ENCODE data around the gene IGFBPL1. TPM values are rescaled to one million over a fixed set of nuclear protein-coding genes. Genes with fewer than 3 reads are reported as not detected.
A peak's percentile ranks its signal among the peaks of the same experiment; 100 is the strongest.

Gene IGFBPL1
- total and polyA plus RNA-seq, 10 of the 15 experiments (the other 5 are each of a cell fraction or from before 2014, with no cell fraction given) = 0.25 TPM; not detected in 9

DNA sequence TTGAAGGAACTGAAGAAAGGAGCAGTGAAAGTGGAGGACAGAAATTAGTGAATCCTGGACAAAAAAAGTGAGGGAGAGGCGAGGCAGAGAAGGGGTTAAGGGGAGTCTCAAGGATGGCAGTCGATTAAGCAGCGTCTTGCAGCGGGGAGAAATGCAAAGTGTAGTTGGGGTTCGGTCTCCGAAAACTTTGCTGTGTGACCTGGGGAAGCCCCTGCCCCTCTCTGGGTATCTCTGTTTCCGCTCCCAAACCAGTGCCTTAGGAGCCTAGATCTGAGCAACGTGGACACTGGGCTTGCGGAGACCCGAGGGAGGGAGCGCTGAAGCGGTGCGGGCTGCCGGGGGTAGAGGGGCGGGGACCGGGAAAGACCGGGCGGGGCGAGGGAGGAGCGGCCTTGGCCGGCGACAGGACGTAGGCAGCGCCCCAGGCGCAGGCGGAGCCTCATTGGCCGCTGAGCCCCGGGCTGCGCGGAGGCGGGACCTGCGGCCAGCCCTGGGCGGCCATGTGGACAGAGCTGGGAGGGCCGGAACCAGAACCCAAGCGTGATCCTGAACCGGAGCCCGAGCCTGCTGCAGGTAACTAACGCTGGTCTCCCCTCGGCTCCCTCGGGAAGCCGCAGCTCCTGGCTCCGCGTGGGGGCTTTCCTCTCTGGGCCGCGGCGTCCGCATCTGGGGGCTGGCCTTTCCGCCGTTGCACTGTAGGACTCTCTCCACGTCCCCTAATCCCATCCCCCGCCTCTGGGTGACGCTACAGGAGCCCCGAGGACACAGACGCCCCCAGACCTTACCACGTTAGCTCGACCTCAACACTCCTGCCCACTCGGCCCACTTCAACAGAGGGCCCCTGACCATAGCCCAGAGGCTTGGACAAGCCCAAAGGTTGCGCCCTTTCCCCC lies 31.8 kb downstream of the IGFBPL1 start, which contains the start of gene ALDH1B1 (continued):
- peak; percentile 72; the same call in 1 of the 2 replicates for TF ChIP-seq NFYB (IDR thresholded peaks at IDR 0.05; ENCODE audit: insufficient read depth, low read depth, low read length)
- TF ChIP-seq MTA2 (IDR thresholded peaks at IDR 0.05; ENCODE audit: low read depth) = peak; percentile 22; the same call in 1 of the 2 replicates
- TF ChIP-seq, protein P1, sequence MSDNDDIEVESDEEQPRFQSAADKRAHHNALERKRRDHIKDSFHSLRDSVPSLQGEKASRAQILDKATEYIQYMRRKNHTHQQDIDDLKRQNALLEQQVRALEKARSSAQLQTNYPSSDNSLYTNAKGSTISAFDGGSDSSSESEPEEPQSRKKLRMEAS (IDR thresholded peaks at IDR 0.05; ENCODE audit: low read depth, low read length) = no peak
- TF ChIP-seq NR2F1 (conservative IDR thresholded peaks at IDR 0.05) = peak; percentile 65
- no peak for TF ChIP-seq JUND (IDR thresholded peaks at IDR 0.05; ENCODE audit: low read depth, low read length)
- no peak; the same call in 1 of the 2 replicates for TF ChIP-seq LARP7 (IDR thresholded peaks at IDR 0.05)
- no peak for TF ChIP-seq CEBPB (IDR thresholded peaks at IDR 0.05; ENCODE audit: borderline replicate concordance in 1 of 2, low read depth in 2 of 2, low read length in 2 of 2)
- 0 out of 4 replicates have a peak, but pooled peaks of 1 of the 2 experiments have one; percentile 16 for TF ChIP-seq IKZF2 (IDR thresholded peaks at IDR 0.05)
- TF ChIP-seq ZNF274 (IDR thresholded peaks at IDR 0.05; ENCODE audit: insufficient read depth, insufficient read length) = no peak
- TF ChIP-seq EED (IDR thresholded peaks at IDR 0.05; ENCODE audit: low read depth) = peak; percentile 44; the same call in 1 of the 2 replicates
- TF ChIP-seq RUNX3 (IDR thresholded peaks at IDR 0.05; ENCODE audit: low read length) = peak; percentile 35; the same call in 1 of the 2 replicates
- peak in 1 of 2 experiments; percentile 32; a peak in 1 of 4 replicates for TF ChIP-seq BHLHE40 (IDR thresholded peaks at IDR 0.05; ENCODE audit: borderline replicate concordance in 1 of 2, low read depth in 2 of 2, low read length in 1 of 2)
- TF ChIP-seq, protein P2, sequence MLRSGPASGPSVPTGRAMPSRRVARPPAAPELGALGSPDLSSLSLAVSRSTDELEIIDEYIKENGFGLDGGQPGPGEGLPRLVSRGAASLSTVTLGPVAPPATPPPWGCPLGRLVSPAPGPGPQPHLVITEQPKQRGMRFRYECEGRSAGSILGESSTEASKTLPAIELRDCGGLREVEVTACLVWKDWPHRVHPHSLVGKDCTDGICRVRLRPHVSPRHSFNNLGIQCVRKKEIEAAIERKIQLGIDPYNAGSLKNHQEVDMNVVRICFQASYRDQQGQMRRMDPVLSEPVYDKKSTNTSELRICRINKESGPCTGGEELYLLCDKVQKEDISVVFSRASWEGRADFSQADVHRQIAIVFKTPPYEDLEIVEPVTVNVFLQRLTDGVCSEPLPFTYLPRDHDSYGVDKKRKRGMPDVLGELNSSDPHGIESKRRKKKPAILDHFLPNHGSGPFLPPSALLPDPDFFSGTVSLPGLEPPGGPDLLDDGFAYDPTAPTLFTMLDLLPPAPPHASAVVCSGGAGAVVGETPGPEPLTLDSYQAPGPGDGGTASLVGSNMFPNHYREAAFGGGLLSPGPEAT (IDR thresholded peaks at IDR 0.05; ENCODE audit: low read depth) = peak; percentile 22; the same call in 1 of the 2 replicates
- TF ChIP-seq SPI1 (IDR thresholded peaks at IDR 0.05; ENCODE audit: borderline replicate concordance, insufficient read depth, low read depth, low read length) = no peak
- TF ChIP-seq YY1 (IDR thresholded peaks at IDR 0.05; ENCODE audit: low read depth, low read length) = peak; percentile 78
- peak; percentile 66 for TF ChIP-seq RELA (IDR thresholded peaks at IDR 0.05; ENCODE audit: borderline replicate concordance, partially characterized antibody)
- peak; percentile 49 for TF ChIP-seq SP1 (IDR thresholded peaks at IDR 0.05; ENCODE audit: low read depth, low read length)
- TF ChIP-seq NRF1 (conservative IDR thresholded peaks at IDR 0.05; ENCODE audit: low read depth, low read length) = 0 out of 2 replicates have a peak, but pooled peaks have one; percentile 14
- TF ChIP-seq SMC3 (IDR thresholded peaks at IDR 0.05; ENCODE audit: borderline replicate concordance, low read length) = 0 out of 2 replicates have a peak, but pooled peaks have one; percentile 2
- no peak for TF ChIP-seq STAT1 (conservative IDR thresholded peaks at IDR 0.05)
- TF ChIP-seq ASH2L (IDR thresholded peaks at IDR 0.05; ENCODE audit: borderline replicate concordance, low read depth) = no peak
- TF ChIP-seq DPF2 (IDR thresholded peaks at IDR 0.05) = peak; percentile 72; the same call in 1 of the 2 replicates
- no peak for TF ChIP-seq SUZ12 (IDR thresholded peaks at IDR 0.05; ENCODE audit: unreplicated experiment)
- peak; percentile 69 for TF ChIP-seq POLR2AphosphoS5 (IDR thresholded peaks at IDR 0.05; ENCODE audit: low read length)
- TF ChIP-seq, protein P3, sequence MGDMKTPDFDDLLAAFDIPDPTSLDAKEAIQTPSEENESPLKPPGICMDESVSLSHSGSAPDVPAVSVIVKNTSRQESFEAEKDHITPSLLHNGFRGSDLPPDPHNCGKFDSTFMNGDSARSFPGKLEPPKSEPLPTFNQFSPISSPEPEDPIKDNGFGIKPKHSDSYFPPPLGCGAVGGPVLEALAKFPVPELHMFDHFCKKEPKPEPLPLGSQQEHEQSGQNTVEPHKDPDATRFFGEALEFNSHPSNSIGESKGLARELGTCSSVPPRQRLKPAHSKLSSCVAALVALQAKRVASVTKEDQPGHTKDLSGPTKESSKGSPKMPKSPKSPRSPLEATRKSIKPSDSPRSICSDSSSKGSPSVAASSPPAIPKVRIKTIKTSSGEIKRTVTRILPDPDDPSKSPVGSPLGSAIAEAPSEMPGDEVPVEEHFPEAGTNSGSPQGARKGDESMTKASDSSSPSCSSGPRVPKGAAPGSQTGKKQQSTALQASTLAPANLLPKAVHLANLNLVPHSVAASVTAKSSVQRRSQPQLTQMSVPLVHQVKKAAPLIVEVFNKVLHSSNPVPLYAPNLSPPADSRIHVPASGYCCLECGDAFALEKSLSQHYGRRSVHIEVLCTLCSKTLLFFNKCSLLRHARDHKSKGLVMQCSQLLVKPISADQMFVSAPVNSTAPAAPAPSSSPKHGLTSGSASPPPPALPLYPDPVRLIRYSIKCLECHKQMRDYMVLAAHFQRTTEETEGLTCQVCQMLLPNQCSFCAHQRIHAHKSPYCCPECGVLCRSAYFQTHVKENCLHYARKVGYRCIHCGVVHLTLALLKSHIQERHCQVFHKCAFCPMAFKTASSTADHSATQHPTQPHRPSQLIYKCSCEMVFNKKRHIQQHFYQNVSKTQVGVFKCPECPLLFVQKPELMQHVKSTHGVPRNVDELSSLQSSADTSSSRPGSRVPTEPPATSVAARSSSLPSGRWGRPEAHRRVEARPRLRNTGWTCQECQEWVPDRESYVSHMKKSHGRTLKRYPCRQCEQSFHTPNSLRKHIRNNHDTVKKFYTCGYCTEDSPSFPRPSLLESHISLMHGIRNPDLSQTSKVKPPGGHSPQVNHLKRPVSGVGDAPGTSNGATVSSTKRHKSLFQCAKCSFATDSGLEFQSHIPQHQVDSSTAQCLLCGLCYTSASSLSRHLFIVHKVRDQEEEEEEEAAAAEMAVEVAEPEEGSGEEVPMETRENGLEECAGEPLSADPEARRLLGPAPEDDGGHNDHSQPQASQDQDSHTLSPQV (IDR thresholded peaks at IDR 0.05) = no peak
